Activated CD4-positive, alpha-beta T cell treated with anti-CD3 and anti-CD28 coated beads for 1 hour (primary cell): ENCODE data around the gene XIRP2.
"Not testable (repeated sequence)": the region's sequence is repeated elsewhere in the genome, so short reads cannot be mapped to it uniquely, and the experiment has no call there.

Experiments used
- DNase-seq: peaks from one replicate; pipeline ENCODE4 v3.0.0-alpha.2; 2020

Gene XIRP2

DNA sequence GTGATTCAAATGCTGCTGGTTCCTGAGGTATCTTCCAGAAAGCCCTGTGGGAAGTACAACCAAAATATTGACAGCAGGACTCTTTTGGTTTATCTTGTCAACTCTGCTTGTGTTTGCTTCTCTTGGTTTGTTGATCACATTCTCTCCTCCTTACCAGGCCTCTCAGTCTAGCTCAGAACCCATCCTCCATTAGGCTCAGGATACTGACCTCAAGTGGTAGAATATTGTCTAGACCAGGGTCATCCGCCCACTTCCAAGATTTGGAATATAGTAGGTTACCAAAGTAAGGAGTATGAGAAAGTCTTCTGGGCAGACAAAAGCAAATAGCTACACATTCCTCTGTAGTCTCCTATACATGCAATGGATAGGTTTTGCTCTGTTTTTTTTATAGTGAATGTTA is 56.6 kb downstream of the XIRP2 start:
- no peak for DNase-seq

DNA sequence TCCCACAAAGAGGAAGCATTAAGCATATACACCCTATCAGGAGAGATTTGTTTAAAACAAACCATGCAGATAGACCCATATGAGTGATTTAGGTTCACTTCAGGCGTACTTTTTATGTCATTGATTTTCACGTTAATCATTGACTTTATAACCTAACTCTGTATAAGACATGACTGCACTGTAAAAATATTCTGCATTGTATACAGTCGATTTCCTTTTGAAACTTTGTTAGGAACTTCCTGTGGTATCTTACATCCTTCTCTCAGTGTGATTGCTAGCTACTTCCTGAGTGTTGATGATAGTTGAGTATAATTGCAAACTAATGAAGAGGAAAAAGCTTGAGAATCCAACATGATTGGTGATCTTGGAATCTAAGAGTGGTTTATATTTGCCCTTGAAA is 69.4 kb downstream of the XIRP2 start:
- DNase-seq, result no peak

DNA sequence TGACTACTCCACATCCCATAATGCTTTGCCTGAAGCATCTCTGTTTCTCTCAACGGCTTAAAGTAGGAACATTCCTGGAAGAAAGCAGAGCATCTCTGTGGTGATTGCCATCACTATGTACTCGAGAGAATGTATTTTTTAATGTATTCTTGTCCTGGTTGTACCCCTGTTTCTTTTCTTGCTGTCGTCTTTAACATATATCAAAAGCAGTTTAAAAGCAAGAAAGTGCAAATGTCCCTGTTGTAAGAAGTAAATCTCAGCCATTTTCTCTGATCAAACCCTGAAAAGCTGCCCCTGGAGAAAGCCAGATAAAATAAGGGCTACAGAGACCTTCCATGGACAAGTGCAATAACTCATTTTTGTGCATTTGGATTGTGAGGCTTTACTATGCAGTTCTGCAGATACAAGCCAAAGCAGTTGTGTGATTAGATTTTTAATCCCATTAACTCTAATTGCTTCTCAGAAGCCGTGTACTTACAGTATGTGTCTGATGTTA is 70.8 kb downstream of the XIRP2 start:
- DNase-seq, result no peak

DNA sequence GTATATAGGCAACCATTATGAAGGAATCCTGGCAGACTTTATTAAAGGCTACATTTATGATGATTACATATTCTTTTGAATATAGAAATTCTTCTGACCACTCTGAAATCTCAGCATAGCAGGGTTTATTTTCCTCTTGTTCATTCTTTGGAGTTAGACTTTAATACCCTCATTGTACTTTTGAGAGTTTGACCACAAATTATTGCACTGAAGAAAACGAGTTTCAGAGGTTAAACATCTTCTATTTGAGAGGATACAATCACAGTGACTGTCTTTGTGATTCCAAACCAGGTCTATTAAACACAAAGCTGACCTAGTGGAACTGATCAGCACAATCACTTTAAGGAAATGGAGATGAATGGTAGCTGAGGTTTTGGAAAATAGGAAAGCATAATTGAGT is 71.3 kb downstream of the XIRP2 start:
- DNase-seq, result no peak

DNA sequence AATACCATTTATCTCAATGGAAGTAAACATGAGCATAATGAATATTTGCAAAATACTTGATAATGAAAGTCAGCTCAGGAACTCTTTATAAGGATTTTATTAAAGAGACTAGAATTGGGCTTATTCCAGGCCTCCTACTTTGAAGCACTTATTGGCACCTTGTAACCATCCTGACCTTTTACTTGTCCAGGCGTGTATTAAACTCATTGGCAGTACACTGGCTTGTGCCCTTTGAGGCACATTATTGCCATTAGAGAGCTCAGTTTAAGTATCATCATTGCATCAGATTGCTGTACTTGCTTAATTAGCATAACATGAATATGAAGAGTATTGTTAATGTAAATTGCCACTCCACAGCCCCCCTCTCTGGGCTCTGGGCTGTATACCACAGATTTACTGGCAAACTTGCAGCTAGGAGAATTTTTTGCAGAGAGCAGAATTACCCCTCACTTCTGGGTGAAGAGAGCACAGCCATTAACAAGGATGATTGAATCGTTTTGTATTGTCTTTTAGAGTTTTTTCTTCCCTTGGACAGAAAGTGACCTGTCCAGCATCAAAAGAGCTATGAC is 72.5 kb downstream of the XIRP2 start:
- no peak for DNase-seq

DNA sequence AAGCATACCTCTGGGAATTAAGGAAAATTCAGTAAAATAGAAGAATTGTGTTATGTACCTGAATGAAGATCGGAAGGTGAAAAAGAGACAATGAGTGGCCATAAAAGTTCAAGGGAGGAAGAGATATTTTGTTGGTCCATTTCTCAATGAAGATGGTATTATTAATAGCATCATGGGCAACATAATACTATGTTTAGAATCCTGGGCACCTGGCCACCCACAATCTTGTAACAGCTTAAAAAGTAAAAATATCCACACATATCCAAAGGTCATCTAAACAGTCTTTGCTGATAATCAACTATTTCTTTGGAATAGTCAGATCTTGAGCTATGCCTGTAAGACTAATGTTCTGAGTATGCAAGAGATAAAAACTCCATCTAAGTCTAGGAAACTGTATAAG is 73.7 kb downstream of the XIRP2 start:
- no peak for DNase-seq

DNA sequence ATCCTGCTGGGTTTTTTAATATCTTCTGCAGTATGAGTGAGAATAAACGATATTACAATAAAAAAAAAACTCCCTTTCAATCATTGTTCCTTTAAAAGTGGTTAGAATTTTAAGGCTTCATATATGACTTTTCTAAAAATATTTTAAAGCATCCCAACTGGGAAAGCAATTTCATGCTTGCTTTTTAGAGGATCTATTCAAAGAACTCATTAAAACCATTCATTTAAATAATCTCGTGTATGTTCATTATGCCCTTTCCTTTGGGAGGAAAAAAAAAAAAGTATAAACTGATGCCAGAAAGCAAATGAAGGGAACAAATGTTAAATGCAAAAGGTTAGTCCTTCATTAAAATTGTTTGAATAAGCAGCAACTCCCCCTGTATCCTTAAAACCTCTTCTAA is 81.2 kb downstream of the XIRP2 start:
- no peak for DNase-seq

DNA sequence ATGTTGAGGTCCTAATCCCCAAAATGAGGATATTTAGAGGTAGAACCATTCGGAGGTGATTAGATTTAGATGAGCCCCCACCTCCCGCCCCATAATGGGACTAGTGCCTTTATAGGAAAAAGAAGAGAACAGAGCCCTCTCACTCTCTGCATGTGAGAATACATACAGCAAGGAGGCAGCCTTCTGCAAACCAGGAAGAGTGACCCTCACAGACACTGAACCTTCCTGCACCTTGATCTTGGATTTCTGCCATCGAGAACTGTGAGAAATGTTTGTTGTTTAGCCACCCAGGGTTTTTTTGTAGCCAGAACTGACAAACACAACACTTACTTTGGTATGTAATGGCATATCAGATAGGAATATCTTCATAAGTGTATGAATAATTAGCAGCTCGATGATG is 83.7 kb downstream of the XIRP2 start:
- DNase-seq, result no peak

DNA sequence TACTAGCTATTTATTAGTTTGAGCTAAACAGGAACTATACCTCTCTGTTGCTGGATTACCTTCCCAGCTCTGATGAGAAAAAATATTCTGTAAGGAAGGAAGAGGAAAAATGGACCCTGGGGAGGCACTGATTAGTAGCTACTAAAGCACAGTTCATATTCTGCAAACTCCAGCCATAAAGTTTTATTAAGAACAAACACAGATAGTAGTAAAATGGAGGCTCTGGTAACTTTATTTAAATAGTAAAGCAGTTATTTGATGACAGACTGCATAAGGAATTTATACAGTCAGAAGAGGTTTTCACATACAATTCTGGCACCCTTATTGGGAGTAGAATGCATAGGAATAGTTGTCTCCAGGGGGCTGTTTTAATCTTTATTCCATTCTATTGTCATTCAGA is 84.1 kb downstream of the XIRP2 start:
- DNase-seq, result no peak

DNA sequence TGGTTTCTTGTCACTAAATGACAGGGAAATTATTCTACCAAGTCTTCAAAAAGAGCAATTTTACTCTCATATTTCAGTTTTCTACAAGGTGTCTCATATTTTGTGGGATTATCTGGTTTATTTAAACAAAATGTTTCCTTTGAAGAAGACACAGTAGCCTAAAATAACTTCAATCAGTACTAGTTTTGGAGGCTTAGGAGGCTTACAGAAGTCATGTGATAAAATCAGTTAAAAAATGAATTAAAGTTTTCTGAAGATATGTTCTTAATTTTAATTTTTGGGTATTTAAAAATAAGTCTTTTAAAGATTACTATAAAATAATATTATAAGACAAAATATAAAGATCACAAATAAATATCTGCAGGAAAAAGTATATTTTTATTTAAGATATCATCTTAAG is 95.9 kb downstream of the XIRP2 start:
- DNase-seq, result no peak

DNA sequence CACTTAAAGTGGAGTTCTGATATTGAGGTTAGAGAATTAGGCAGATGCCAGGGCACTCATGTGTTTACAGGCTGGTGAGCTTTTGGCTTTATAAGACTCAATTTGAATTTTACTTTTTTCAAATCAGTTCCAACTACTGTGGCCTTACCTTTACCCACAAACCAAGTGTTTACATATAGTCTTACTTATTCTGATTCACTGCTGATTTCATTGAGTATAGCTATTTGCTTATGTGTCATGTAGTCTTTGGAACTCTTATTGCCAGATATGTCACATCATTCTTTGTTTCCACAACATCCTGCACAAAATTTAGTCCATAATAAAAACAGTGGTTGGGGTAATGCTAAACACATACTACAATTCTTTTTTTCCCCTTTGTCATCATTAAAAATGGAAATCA is 96.5 kb downstream of the XIRP2 start:
- no peak for DNase-seq

DNA sequence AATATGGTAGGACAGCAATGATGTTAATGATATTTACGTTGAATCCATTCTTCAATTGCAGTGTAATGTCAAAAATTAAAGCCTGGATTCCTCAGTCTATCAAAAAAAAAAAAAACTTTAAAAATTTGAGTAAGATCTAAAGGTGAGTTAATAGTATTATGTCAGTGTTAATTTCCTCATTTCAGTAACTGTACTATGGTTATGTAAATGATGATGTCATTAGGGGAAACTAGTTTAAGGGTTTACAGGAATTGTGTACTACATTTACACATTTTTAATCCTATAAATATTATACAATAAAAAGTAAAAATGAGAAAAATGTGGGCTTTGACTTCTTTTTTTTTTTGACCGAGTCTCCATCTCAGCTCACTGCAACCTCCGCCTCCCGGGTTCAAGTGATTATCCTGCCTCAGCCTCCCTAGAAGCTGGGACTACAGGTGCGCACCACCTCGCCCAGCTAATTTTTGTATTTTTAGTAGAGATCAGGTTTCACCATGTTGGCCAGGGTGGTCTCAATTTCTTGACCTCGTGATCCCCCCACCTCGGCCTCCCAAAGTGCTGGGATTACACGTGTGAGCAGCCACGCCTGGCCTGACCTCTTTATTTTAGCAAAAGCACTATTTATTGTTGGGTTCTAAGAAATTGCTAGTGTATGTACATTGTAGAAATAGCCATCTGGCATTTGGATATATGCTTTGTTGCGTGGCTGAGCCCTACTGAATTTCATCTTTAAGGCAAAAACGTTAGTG is 106.5 kb downstream of the XIRP2 start:
- no peak for DNase-seq

DNA sequence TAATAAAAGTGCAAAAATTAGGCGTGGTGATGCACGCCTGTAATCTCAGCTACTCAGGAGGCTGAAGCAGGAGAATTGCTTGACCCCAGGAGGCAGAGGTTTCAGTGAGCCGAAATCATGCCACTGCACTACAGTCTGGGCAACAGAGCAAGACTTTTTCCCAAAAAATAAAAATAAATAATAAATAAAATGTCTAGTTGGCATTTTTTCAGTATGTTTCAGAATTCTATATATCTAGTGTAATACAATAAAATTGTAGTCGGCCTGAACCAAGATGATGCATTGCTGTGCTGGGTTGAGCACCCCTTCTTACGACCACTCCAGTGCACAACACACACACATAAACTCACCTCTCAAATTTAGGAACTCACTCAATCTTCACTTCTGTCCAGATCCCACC is 108.2 kb downstream of the XIRP2 start:
- no peak for DNase-seq

DNA sequence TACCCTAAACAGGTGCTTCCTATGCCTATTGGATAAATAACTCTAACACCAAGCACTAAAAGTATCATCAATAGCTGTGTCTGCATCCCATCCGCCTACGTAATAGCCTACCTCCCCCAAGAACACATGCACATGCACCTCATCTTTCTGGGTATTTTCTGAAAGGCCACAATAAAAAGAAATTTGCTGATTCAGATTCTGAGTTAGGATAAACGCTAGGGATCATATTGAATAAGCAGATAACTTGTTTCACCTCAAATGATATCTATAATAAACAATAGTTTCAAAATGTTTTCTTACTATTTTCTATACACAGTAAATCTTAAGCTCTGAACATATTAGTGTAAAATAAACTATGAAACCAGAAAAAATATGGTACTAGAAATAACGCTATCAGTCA is 112.9 kb downstream of the XIRP2 start:
- no peak for DNase-seq

DNA sequence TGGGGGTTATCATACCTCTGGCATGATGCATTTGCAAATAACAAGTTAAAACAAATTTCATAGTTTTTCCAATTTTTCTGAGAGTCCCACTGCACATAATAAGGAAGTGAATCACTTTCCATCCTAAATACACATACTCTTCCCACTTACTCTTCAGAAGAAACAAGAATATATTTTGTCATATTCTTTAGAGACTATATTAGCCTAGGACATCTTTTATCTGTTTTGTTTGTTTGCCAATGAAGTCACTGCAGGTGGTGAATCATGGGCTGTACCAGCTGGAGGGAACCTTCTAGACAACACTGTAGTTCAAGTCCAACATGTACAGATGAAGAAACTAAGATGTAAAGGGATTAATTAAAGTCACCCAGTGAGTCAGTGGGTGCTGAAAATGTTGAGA is 116.8 kb downstream of the XIRP2 start:
- DNase-seq, result no peak

DNA sequence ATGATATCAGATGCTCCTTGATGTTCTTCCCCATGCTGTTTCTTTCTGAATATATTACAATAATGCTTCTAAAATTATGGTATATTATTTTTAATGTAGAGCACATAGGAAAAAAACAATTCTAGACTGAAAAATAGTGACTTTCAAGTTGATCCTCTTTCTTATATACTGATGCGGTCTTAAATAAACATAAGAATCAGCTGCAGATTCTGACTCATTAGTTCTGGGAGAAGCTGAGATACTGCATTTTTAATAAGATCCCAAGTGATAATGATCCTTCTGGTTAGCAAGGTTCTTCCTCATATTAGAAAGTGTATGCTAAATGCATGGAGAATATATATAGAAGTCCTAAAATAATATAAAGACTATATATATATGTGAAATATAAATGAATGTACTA is 124.9 kb downstream of the XIRP2 start:
- DNase-seq, result no peak

DNA sequence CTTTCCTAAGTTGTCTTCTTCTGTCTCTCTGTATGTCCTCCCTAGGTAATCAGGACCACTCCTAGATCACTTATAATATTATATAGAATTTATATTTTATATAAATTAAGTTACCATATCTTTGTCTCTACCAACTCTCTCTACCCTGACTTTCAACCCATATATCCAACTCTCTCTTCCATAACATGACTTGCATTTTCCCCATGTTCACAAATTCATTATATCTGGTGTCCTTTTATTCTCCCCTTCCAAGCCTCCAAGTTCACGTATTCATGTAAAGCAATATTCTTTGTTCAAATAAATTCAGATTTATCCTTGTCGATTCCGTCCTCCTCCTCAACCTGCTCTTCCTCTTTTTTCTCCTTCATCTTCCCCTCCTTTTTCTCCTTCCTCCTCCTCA is 127.5 kb downstream of the XIRP2 start:
- DNase-seq, result no peak

DNA sequence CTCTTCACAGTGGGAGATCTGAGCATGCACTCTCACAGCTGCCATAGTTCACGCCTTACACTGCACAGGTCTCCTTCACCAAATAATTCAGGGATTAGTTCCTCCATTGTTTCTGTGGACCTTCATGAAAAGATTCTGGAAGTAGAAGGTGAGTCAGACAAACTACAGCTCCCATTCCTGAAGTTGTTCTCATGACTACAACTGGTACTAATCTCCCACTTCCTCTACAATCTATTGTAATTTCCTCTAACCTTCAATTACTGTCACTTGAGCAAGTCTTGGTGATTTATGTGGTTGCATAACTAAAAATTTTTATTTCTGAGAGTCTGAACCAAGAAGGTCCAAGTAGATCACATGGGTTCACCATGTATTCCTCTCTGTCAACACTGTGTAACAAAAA is 128.7 kb downstream of the XIRP2 start:
- DNase-seq, result no peak

DNA sequence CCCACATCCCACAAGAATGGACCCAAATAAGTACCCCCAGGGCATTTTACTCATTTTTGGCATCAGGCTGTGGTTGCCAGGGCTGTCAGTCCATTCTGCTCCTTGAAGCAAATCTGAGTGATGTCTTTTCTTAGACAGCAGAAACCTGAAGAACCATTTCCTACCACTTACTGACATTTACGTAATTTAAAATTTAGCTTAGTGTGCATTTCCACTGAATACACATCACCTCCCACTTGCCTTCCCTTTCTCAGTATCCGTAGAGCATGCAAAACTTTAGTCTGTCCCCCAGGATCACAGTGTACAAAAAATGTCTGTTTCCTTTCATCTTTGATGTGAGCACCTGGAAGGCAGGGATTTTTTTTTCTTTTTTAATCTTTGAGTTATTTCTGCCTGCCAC is 130.3 kb downstream of the XIRP2 start:
- no peak for DNase-seq

DNA sequence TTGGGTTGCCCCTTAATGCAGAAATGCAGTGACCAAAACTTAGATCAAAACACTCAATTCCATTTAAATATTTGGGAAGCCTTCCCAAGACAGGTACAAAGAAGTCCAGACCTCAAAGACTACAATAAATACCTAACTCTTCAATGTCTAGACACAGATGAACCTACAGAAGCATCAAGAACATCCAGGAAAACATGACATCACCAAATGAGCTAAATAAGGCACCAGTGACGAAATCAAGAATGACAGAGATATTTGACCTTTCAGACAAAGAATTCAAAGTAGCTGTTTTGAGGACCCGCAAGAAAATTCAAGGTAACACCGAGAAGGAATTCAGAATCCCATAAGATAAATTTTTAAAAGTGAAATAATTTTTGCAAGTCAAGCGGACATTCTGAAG is 140.2 kb downstream of the XIRP2 start:
- DNase-seq, result no peak

DNA sequence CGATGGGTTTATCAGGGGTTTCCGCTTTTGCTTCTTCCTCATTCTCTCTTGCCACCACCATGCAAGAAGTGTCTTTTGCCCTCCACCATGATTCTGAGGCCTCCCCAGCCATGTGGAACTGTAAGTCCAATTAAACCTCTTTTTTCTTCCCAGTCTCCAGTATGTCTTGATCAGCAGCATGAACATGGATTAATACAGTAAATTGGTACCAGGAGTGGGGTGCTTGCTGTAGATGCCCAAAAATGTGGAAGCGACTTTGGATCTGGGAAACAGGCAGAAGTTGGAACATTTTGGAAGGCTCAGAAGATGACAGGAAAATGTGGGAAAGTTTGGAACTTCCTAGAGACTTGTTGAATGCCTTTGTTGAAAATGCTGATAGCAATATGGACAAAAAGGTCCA is 146.7 kb downstream of the XIRP2 start:
- DNase-seq, result not testable (repeated sequence)

DNA sequence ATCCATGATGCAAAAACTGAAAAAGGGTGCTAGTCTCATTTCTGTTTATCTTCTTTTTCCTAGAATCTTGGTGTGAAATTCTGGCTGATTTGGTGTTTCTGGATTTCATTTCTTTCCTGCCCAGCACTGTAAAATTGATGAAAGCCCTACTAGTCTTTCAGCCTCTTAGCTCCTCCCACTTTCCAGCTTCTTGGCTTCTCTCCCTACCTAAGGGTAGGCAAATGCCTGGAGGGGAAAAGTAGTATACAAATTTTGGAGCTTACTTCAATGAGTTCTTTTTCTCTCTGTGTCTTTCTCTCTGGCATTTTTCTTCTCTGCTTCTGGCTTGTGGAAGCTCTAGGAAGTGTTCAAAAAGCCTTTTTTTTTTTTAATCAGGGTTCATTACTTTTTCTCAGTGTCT is 160.5 kb downstream of the XIRP2 start:
- no peak for DNase-seq

DNA sequence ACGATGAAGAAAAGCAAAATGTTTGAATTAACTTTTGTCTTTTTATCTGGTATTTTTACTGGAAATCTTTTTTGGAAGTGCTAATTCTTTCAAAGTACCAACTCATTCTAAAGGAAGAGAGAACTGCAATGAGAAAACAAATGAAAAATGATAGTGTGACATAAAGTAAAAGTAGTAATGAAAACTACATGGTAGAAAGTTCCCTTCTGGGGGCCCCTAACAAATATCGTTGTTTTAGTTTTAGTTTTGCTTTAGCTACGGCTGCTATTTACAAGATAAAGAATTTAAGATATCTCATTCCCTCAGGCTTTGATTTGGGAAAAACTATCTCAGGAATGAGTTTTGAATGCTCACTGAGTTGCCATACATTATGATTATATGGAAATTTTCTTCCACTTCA is 161.4 kb downstream of the XIRP2 start:
- DNase-seq, result no peak

DNA sequence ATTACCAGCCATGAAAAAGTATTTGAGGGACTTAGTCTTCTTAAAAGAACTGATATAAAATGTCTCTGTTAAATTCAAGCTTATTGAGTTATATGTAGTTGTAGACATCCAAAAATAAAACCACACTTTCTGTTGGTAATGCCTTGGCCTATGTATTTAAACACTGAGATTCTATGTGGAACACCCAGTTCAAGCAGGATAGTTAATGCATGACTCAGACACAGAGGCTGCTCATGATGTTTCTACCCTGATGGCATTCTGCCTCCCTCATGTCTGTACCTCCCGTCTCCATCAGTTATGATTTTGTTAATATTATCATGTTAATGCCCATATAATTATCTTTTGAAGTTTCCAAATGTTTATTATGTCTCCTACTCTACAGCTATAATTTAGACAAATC is 164.5 kb downstream of the XIRP2 start:
- DNase-seq, result no peak

DNA sequence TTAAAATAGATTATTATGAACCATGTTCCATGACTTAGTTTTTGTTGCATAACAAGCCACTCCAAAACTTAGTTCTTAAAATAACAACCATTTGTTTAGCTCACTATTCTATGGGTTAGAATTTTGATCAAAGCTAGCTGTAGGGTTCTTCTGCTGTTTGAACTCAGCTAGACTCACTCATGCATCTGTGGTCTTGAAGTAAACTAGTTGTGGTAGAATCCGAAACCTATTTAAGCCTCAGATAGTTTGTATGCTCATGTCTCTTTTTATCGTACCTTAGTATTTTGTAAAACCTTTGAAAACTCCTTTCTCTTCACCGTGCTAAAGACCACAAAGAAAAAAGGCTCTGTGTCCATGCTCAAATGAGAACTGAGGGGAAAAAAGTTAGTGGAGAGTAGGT is 166.6 kb downstream of the XIRP2 start:
- no peak for DNase-seq
